HL-60 (cell line): Measurements from ENCODE around the gene KAZN.

ENCODE experiments used
- DNase-seq, 2 experiments: peaks; one replicate each; pipeline ENCODE4 v3.0.0-alpha.2; 2010 to 2020; ENCODE audit warnings: low read depth in 1 of 2, low spot score in 1 of 2
- H3K27ac ChIP-seq: fragments of 250-450 bp; sonication (Bioruptor Pico); replicated peaks from 2 replicates; pipeline ENCODE4 v1.5.1; 2020; ENCODE audit warnings: mild to moderate bottlenecking, moderate library complexity
- H3K27me3 ChIP-seq: fragments of 250-450 bp; sonication (Bioruptor Pico); 2 replicates; pipeline ENCODE4 v1.5.1; 2021; ENCODE audit warnings: mild to moderate bottlenecking, moderate library complexity; ENCODE audit not compliant: insufficient read depth, poor library complexity, severe bottlenecking
- H3K4me3 ChIP-seq: replicated peaks from 2 replicates; pipeline ENCODE4 v1.5.1; 2011; ENCODE audit warnings: mild to moderate bottlenecking, control low read depth, low read length; ENCODE audit not compliant: insufficient read depth
- GABPA ChIP-seq: IDR thresholded peaks from 2 replicates; pipeline ENCODE4 v1.6.1; 2012; ENCODE audit warnings: low read depth
- POLR2AphosphoS5 ChIP-seq: IDR thresholded peaks from 2 replicates; pipeline ENCODE4 v1.6.1; 2012; ENCODE audit warnings: low read depth
- SPI1 ChIP-seq: IDR thresholded peaks from 2 replicates; pipeline ENCODE4 v1.6.1; 2012; ENCODE audit warnings: low read depth, mild to moderate bottlenecking, borderline replicate concordance
- TF ChIP-seq, protein P1 (sequence below): IDR thresholded peaks from 2 replicates; pipeline ENCODE4 v1.6.1; 2012; ENCODE audit warnings: low read depth; ENCODE audit not compliant: insufficient replicate concordance
- TF ChIP-seq, protein P2 (sequence below): IDR thresholded peaks from one replicate; pipeline ENCODE4 v1.5.1; 2011; ENCODE audit warnings: low read length, control low read depth, inconsistent platforms; ENCODE audit not compliant: insufficient read depth

The KAZN gene

DNA sequence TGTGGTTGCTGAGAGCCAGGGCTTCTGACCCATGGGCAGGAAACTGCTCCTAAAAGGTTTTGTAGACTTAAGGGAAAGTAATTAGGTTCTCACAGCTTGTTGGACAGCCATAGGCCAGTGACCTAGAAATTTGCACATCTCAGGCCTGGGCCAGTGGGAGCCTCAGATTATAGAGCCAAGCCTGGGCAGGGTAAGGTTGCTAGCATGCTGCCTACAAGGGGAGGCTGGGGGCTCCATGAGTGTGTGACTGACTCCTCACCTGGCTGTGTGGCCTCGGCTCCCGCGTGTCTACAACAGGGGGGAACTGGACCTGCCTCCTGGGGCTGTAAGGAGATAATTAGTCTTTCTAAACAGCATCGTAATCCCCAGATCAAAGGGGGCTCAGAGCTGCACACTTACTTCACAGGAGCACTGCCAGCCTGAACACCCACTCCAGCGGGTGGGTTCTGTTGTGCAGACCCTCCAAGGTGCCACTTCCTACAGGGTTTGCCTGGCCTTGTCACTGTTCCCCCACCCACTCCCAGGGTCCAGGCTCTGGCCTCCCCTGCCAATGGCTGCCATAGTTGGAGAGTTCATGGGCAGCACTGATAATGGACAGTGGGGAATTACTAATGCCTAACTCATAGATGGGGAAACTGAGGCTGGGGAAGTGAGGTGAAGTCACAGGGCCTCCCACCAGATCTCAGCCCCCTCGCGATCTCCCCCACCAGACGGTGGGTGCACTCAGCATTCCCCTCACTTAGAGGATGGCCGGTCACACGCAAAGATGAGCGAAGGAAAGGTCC, 324.6 kb downstream of the KAZN start:
- H3K4me3 ChIP-seq, result no peak overlapping the region
- no peak overlapping the region for H3K27ac ChIP-seq
- no peak for DNase-seq
- TF ChIP-seq, protein P1, sequence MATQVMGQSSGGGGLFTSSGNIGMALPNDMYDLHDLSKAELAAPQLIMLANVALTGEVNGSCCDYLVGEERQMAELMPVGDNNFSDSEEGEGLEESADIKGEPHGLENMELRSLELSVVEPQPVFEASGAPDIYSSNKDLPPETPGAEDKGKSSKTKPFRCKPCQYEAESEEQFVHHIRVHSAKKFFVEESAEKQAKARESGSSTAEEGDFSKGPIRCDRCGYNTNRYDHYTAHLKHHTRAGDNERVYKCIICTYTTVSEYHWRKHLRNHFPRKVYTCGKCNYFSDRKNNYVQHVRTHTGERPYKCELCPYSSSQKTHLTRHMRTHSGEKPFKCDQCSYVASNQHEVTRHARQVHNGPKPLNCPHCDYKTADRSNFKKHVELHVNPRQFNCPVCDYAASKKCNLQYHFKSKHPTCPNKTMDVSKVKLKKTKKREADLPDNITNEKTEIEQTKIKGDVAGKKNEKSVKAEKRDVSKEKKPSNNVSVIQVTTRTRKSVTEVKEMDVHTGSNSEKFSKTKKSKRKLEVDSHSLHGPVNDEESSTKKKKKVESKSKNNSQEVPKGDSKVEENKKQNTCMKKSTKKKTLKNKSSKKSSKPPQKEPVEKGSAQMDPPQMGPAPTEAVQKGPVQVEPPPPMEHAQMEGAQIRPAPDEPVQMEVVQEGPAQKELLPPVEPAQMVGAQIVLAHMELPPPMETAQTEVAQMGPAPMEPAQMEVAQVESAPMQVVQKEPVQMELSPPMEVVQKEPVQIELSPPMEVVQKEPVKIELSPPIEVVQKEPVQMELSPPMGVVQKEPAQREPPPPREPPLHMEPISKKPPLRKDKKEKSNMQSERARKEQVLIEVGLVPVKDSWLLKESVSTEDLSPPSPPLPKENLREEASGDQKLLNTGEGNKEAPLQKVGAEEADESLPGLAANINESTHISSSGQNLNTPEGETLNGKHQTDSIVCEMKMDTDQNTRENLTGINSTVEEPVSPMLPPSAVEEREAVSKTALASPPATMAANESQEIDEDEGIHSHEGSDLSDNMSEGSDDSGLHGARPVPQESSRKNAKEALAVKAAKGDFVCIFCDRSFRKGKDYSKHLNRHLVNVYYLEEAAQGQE, result no peak
- no peak for TF ChIP-seq POLR2AphosphoS5
- TF ChIP-seq SPI1, result no peak
- TF ChIP-seq GABPA, result no peak
- TF ChIP-seq, protein P2, sequence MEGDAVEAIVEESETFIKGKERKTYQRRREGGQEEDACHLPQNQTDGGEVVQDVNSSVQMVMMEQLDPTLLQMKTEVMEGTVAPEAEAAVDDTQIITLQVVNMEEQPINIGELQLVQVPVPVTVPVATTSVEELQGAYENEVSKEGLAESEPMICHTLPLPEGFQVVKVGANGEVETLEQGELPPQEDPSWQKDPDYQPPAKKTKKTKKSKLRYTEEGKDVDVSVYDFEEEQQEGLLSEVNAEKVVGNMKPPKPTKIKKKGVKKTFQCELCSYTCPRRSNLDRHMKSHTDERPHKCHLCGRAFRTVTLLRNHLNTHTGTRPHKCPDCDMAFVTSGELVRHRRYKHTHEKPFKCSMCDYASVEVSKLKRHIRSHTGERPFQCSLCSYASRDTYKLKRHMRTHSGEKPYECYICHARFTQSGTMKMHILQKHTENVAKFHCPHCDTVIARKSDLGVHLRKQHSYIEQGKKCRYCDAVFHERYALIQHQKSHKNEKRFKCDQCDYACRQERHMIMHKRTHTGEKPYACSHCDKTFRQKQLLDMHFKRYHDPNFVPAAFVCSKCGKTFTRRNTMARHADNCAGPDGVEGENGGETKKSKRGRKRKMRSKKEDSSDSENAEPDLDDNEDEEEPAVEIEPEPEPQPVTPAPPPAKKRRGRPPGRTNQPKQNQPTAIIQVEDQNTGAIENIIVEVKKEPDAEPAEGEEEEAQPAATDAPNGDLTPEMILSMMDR, result no peak
- peaks cover 24% of the 10 kb centered on the region for H3K27me3 ChIP-seq

DNA sequence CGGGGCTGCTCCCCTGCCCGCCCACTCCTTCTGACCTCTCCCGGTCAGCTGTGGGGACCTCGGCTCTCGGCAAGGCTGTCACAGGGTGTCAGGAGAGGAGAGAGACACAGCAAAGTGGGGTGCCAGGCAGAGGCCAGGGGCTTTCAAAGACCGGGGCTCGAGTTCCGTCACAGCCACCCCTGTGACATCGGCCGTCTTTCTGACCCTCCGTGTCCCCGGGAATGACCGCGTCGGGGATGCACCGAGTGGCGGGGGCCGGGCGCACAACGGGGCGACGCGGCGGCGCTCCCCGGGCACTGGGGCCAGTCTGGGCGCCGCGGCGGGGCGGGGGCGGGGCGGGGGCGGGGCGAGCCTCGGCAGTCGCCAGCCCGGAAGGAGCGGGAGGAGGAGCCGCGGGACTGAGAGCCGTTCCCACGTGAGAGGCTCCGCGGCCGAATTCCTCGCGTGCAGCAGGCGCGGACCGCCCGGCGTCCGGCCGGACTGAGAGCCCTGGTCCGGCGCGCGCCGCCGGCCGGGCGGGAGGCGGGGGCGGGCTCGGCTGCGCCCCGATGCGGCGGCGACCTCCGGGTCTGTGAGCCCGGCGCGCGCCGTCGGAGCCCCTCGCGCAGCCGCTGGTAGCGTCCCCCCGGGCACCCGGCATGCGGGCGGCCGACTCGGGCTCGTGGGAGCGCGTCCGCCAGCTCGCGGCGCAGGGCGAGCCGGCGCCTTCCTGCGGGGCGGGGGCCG, 325.4 kb downstream of the KAZN start:
- no peak overlapping the region for H3K27ac ChIP-seq
- no peak for TF ChIP-seq GABPA
- TF ChIP-seq, protein P1, result no peak
- TF ChIP-seq, protein P2, result no peak
- TF ChIP-seq SPI1, result no peak
- no peak for TF ChIP-seq POLR2AphosphoS5
- no peak overlapping the region for H3K4me3 ChIP-seq
- peaks cover 24% of the 10 kb centered on the region for H3K27me3 ChIP-seq
- no peak for DNase-seq

DNA sequence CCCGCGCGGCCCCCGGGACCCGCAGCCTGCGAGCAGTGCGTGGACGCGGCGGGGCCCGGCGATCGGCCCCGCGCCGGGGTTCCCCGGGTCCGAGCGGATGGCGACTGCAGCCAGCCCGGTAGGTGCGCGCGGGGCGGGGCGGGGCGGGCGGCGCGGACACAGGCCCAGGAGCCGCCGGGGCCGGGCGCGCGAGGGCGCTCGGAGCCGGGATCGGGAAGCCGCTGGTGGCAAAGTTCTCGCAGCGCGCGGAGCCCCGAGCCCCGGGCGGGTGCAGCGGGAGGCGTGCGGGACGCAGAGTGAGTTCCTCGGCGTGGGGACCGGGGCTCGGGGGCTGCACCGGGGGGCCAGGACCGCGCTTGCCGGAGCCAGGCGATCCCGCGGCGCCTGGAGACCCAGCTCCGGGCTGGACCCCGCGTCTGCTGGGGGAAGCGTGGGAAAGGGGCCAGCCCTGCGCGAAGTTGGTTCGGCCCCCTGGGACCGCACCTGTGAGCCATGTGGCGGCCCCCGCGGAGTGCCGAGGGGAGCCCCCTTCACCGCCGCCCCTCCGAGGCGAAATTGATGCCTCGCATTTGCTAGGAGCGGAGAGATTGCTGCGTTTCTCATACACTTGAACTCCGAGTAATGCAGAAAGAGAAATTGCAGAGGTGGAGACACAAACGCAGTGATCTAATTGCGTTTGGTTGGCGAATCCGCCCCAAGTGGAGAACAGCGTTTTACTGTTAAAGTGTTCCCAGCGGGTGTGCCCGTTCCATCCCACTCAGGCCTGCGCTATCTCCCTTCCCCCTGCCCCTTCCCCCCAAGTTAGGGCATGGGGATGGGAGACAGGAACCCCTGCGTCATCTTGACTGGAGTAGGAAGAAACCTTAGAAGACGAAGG, 326.2 kb downstream of the KAZN start:
- Histone ChIP-seq H3K27ac (no peak overlapping the region), H3K4me3 (no peak overlapping the region), H3K27me3 (peaks cover 24% of the 10 kb centered on the region)
- no peak for DNase-seq
- no peak for TF ChIP-seq SPI1
- TF ChIP-seq, protein P1, result no peak
- TF ChIP-seq, protein P2, result no peak
- TF ChIP-seq POLR2AphosphoS5, result no peak
- TF ChIP-seq GABPA, result no peak
